ENCODE measurements around the gene PRMT7.

The PRMT7 gene

DNA sequence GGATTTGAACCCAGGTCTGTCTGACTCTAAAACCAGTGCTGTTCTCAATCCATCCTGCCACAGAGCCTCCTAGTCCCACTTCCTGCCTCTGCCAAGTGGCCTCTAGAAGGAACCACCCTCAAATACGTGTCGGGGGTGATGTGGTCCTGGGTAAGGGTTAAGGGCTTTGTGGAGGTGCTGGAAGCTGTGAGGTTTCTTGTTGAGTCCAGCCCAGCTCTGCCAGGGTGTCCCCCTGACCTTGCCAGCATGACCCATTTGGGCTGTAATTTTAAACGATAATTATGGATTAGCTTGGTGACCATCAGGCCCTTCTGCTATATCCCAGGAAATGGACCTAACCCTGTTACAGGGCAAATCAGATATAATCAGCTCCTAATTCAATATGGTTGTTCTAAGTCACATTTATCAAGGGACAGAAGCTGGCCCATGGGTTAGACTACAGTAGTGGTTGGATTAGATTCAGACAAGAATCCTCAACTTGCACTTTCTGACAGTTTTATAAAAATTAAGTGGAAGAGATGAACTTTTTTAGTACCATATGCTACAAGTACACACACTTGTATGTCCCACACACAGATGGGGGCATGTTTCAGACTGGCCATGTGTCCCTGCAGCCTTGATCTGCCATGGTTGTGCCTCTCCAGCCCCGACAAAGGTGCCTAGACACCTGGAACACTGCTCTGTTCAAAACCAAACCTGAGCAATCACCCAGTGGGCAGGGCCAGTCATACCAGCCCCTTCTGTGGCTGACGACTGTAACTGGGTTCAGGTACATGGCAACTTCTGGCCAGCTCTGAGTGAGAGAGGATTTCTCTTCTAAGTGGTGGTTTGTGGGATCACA lies 89.5 kb downstream of the PRMT7 start:
- DNase-seq: no peak

DNA sequence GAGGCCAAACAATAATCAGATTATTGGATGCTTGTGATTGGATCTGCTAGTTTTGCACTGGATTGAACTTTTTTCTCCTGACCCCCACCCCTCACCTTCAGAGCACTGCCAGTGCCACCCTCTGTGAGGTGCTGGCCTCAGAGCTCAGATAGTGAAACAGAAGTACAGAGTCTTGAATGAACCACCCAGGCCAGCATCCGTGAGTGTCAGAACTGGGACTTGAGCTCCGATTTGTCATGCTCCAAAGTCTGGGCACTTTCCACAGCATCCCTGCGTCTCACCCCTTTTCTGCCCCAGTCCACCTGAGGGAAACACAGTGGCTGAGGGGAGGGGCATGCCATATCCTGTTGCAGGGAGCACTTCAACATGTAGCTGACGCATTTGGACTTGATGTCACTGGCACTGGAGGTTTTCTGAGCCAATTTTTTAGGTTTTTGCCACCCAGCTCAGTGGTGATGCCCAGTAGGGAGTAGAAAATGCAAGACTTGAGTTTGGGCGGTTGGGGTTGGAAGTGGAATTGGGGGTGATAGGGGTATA lies 90.2 kb downstream of the PRMT7 start:
- DNase-seq: no peak

DNA sequence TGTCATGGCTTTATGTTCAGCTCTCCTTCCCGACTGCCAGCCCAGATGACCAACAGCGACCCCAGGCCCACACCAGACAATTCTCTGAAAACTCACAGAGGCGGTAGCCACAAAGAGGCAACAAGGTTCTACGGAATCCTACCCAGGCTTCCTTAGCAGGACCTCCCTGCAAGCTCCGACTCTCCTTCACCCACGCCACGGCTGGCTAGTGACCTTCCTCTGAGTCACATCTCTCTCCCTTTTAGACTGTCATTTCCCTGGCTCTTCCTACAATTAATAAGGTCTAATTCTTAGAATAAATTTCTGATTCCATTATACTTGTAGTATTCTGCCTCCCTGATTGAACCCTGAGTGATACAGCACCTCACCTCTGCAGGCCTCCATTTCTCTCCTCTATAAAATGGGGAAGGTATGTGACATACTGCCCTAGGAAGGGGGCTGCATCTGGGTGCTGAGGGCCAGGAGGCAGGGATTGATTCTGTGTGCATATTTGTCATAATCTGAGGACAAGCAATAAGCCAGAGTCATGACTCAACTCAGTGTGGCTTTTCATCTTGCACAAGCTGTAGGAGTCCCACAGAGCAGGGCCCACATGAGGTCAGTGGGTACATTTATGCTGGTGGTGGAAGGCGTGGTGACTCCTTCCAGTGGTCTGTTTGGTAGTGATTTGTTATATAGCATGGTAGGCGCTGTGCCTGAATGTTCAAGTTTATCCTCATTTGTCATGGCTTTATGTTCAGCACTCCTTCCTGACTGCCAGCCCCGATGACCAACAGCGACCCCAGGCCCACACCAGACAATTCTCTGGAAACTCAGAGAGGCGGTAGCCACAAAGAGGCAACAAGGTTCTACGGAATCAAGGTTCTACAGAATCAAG lies 91.3 kb downstream of the PRMT7 start:
- DNase-seq: no peak

- no peak for DNase-seq
These were observed 91.9 kb downstream of the PRMT7 start for GRCh38 chr16:68402748-68403040.

- DNase-seq: no peak
These were observed 92.4 kb downstream of the PRMT7 start for GRCh38 chr16:68403177-68403576.

DNA sequence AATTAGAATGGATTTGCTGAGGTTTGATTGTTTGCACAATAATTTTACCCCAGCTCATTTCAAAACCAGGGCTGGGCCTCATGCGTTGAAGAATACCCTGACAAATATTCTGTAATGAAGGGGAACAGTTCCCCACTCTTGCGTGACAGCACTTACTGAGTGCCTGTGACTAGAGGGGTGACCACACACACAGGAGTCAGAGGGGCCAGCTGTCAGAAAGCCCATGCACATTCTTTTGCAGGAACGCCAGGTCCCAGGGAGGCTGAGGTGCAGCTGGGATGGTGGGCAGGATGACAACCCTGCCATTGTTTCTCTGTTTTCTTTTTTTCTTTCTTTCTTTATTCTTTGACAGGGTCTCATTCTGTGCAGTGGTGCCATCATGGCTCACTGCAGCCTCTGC lies 92.9 kb downstream of the PRMT7 start:
- DNase-seq: no peak

DNA sequence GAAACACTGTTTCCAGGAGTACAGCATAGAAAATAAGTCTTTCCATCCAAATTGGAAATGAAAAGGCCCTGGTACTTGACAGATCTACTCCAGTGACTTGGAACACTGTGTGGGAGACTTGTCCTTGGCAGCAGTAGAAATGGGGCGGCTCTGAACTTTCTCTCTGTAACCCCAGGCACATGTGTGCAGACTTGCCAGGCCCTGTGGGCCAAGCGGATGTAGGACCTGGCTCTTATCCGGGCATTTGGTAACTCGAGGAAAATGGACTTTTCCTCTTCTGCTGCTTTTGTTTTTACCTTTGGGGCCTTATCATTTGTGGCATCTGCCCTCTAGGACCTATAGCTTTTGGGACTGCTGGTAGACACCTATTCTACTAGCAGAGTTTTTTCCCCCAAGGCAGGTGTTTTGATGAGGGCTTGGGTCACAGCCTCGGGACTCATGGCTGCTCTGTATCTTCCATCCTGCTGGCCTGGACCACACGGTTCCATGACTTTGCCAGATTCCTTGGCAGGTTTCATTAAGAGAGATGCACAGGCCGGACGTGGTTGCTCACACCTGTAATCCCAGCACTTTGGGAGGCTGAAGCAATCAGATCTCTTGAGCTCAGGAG lies 94.0 kb downstream of the PRMT7 start:
- DNase-seq: no peak

DNA sequence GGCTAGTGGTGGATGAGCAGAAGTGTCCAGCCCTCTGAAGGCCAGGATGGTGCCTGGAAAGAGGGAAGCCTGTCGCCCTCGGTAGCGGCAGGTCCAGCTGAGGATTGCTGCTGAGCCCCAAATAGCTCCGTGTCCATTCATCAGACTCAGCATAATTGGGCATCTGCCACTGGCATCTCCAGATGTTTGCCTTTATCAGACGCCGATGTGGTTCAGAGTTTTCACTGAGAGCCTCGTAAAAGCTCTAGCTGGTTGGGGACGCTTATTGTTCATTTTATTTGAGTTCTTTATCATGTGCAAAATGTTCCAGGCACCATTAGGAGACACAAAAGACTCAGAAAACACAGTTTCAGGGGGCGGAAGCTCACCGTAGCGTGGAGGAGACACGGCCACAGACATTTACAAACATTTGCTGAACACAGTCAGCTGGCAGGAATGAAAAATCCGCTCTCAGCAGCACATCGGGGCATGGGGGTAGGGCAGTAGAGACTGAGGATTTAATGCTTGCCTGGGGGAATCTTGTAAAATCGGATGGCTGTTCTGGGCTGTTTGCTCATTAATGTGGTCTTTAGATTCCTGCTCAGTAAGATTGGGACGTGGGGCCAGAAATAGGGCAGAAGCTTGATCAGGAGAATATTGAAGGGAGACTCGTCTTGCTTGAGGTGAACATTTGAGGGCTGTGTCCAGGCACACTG lies 95.8 kb downstream of the PRMT7 start:
- DNase-seq: no peak
